ENCODE results near the gene SGO1.
A peak's percentile ranks its signal among the peaks of the same experiment; 100 is the strongest.
"Not testable (repeated sequence)": the region's sequence is repeated elsewhere in the genome, so short reads cannot be mapped to it uniquely, and the experiment has no call there.

SGO1 gene
- 0.35 to 0.52 (median 0.39) reads per million in 3 donors for total RNA-seq

- Histone ChIP-seq H3K4me3 (ENCODE audit: insufficient read depth, low read depth, low read length, poor library complexity, severe bottlenecking) (peak within 1 kb of the TSS; percentile 76), H3K27me3 (replicated peaks; ENCODE audit: control insufficient read depth, insufficient read depth, low read length, poor library complexity, severe bottlenecking) (no peaks in the 10 kb centered on the region), H3K36me3 (ENCODE audit: control insufficient read depth, insufficient read depth, low read length) (no peaks in the 10 kb centered on the region), H3K27ac (ENCODE audit: insufficient read depth, low read length, poor library complexity, severe bottlenecking) (peak within 1 kb of the TSS; percentile 94), H3K9me3 (ENCODE audit: control insufficient read depth, low read length) (no peaks in the 10 kb centered on the region), H3K4me1 (ENCODE audit: control insufficient read depth, insufficient read depth, low read length, poor library complexity, severe bottlenecking) (no peaks in the 10 kb centered on the region)
- DNase-seq: peak; percentile 98 to 100 (median 99)
Measured at GRCh38 chr3:20185679-20186599, at the start of gene SGO1. SGO1 (minus strand) TSS chr3:20186206; CDS start chr3:20184027, 2,179 bp downstream.

- Histone ChIP-seq H3K36me3 (ENCODE audit: control insufficient read depth, insufficient read depth, low read length) (no peaks in the 10 kb centered on the region), H3K9me3 (ENCODE audit: control insufficient read depth, low read length) (no peaks in the 10 kb centered on the region), H3K4me3 (ENCODE audit: insufficient read depth, low read depth, low read length, poor library complexity, severe bottlenecking) (no peak overlapping the region), H3K4me1 (ENCODE audit: control insufficient read depth, insufficient read depth, low read length, poor library complexity, severe bottlenecking) (no peaks in the 10 kb centered on the region), H3K27me3 (replicated peaks; ENCODE audit: control insufficient read depth, insufficient read depth, low read length, poor library complexity, severe bottlenecking) (no peaks in the 10 kb centered on the region), H3K27ac (ENCODE audit: insufficient read depth, low read length, poor library complexity, severe bottlenecking) (no peak overlapping the region)
- DNase-seq: no peak
Measured at GRCh38 chr3:20235796-20236195, 49.8 kb upstream of the SGO1 start.

- Histone ChIP-seq H3K9me3 (ENCODE audit: control insufficient read depth, low read length) (no peaks in the 10 kb centered on the region), H3K4me3 (ENCODE audit: insufficient read depth, low read depth, low read length, poor library complexity, severe bottlenecking) (no peak overlapping the region), H3K4me1 (ENCODE audit: control insufficient read depth, insufficient read depth, low read length, poor library complexity, severe bottlenecking) (no peaks in the 10 kb centered on the region), H3K27ac (ENCODE audit: insufficient read depth, low read length, poor library complexity, severe bottlenecking) (no peak overlapping the region), H3K36me3 (ENCODE audit: control insufficient read depth, insufficient read depth, low read length) (no peaks in the 10 kb centered on the region), H3K27me3 (replicated peaks; ENCODE audit: control insufficient read depth, insufficient read depth, low read length, poor library complexity, severe bottlenecking) (no peaks in the 10 kb centered on the region)
- no peak for DNase-seq
Measured at GRCh38 chr3:20232906-20233780, 47.1 kb upstream of the SGO1 start.

- Histone ChIP-seq H3K27me3 (replicated peaks; ENCODE audit: control insufficient read depth, insufficient read depth, low read length, poor library complexity, severe bottlenecking) (no peaks in the 10 kb centered on the region), H3K4me1 (ENCODE audit: control insufficient read depth, insufficient read depth, low read length, poor library complexity, severe bottlenecking) (no peaks in the 10 kb centered on the region), H3K9me3 (ENCODE audit: control insufficient read depth, low read length) (no peaks in the 10 kb centered on the region), H3K27ac (ENCODE audit: insufficient read depth, low read length, poor library complexity, severe bottlenecking) (no peak overlapping the region), H3K4me3 (ENCODE audit: insufficient read depth, low read depth, low read length, poor library complexity, severe bottlenecking) (no peak overlapping the region), H3K36me3 (ENCODE audit: control insufficient read depth, insufficient read depth, low read length) (no peaks in the 10 kb centered on the region)
- no peak for DNase-seq
Measured at GRCh38 chr3:20230954-20231353, 44.9 kb upstream of the SGO1 start.

- H3K27ac ChIP-seq (ENCODE audit: insufficient read depth, low read length, poor library complexity, severe bottlenecking): no peak overlapping the region
- no peaks in the 10 kb centered on the region for H3K4me1 ChIP-seq (ENCODE audit: control insufficient read depth, insufficient read depth, low read length, poor library complexity, severe bottlenecking)
- no peaks in the 10 kb centered on the region for H3K9me3 ChIP-seq (ENCODE audit: control insufficient read depth, low read length)
- no peaks in the 10 kb centered on the region for H3K27me3 ChIP-seq (replicated peaks; ENCODE audit: control insufficient read depth, insufficient read depth, low read length, poor library complexity, severe bottlenecking)
- H3K36me3 ChIP-seq (ENCODE audit: control insufficient read depth, insufficient read depth, low read length): no peaks in the 10 kb centered on the region
- no peak overlapping the region for H3K4me3 ChIP-seq (ENCODE audit: insufficient read depth, low read depth, low read length, poor library complexity, severe bottlenecking)
- no peak for DNase-seq
Measured at GRCh38 chr3:20225769-20226168, 39.8 kb upstream of the SGO1 start.

- no peaks in the 10 kb centered on the region for H3K27me3 ChIP-seq (replicated peaks; ENCODE audit: control insufficient read depth, insufficient read depth, low read length, poor library complexity, severe bottlenecking)
- no peak for DNase-seq
- no peak overlapping the region for H3K27ac ChIP-seq (ENCODE audit: insufficient read depth, low read length, poor library complexity, severe bottlenecking)
- H3K4me3 ChIP-seq (ENCODE audit: insufficient read depth, low read depth, low read length, poor library complexity, severe bottlenecking): no peak overlapping the region
- H3K4me1 ChIP-seq (ENCODE audit: control insufficient read depth, insufficient read depth, low read length, poor library complexity, severe bottlenecking): no peaks in the 10 kb centered on the region
- H3K9me3 ChIP-seq (ENCODE audit: control insufficient read depth, low read length): no peaks in the 10 kb centered on the region
- H3K36me3 ChIP-seq (ENCODE audit: control insufficient read depth, insufficient read depth, low read length): no peaks in the 10 kb centered on the region
Measured at GRCh38 chr3:20222274-20222673, 36.3 kb upstream of the SGO1 start.

- no peak overlapping the region for H3K4me3 ChIP-seq (ENCODE audit: insufficient read depth, low read depth, low read length, poor library complexity, severe bottlenecking)
- no peaks in the 10 kb centered on the region for H3K27me3 ChIP-seq (replicated peaks; ENCODE audit: control insufficient read depth, insufficient read depth, low read length, poor library complexity, severe bottlenecking)
- DNase-seq: no peak
- H3K4me1 ChIP-seq (ENCODE audit: control insufficient read depth, insufficient read depth, low read length, poor library complexity, severe bottlenecking): no peaks in the 10 kb centered on the region
- H3K9me3 ChIP-seq (ENCODE audit: control insufficient read depth, low read length): no peaks in the 10 kb centered on the region
- no peaks in the 10 kb centered on the region for H3K36me3 ChIP-seq (ENCODE audit: control insufficient read depth, insufficient read depth, low read length)
- no peak overlapping the region for H3K27ac ChIP-seq (ENCODE audit: insufficient read depth, low read length, poor library complexity, severe bottlenecking)
Measured at GRCh38 chr3:20218215-20218614, 32.2 kb upstream of the SGO1 start.

GRCh38 chr3:20215636-20216035 lies 29.6 kb upstream of the SGO1 start:
- Histone ChIP-seq H3K4me1 (ENCODE audit: control insufficient read depth, insufficient read depth, low read length, poor library complexity, severe bottlenecking) (no peaks in the 10 kb centered on the region), H3K36me3 (ENCODE audit: control insufficient read depth, insufficient read depth, low read length) (no peaks in the 10 kb centered on the region), H3K9me3 (ENCODE audit: control insufficient read depth, low read length) (no peaks in the 10 kb centered on the region), H3K4me3 (ENCODE audit: insufficient read depth, low read depth, low read length, poor library complexity, severe bottlenecking) (no peak overlapping the region), H3K27ac (ENCODE audit: insufficient read depth, low read length, poor library complexity, severe bottlenecking) (no peak overlapping the region), H3K27me3 (replicated peaks; ENCODE audit: control insufficient read depth, insufficient read depth, low read length, poor library complexity, severe bottlenecking) (no peaks in the 10 kb centered on the region)
- no peak for DNase-seq

GRCh38 chr3:20213491-20213890 lies 27.5 kb upstream of the SGO1 start:
- H3K36me3 ChIP-seq (ENCODE audit: control insufficient read depth, insufficient read depth, low read length); H3K4me1 ChIP-seq (ENCODE audit: control insufficient read depth, insufficient read depth, low read length, poor library complexity, severe bottlenecking): not testable (repeated sequence)

GRCh38 chr3:20207945-20208344 lies 21.9 kb upstream of the SGO1 start:
- not testable (repeated sequence) for H3K9me3 ChIP-seq (ENCODE audit: control insufficient read depth, low read length); H3K27ac ChIP-seq (ENCODE audit: insufficient read depth, low read length, poor library complexity, severe bottlenecking); H3K4me3 ChIP-seq (ENCODE audit: insufficient read depth, low read depth, low read length, poor library complexity, severe bottlenecking); H3K4me1 ChIP-seq (ENCODE audit: control insufficient read depth, insufficient read depth, low read length, poor library complexity, severe bottlenecking); H3K36me3 ChIP-seq (ENCODE audit: control insufficient read depth, insufficient read depth, low read length); H3K27me3 ChIP-seq (replicated peaks; ENCODE audit: control insufficient read depth, insufficient read depth, low read length, poor library complexity, severe bottlenecking); DNase-seq

More at GRCh38 chr3:20213491-20213890, 27.5 kb upstream of the SGO1 start:
- not testable (repeated sequence) for H3K4me3 ChIP-seq (ENCODE audit: insufficient read depth, low read depth, low read length, poor library complexity, severe bottlenecking); H3K9me3 ChIP-seq (ENCODE audit: control insufficient read depth, low read length); H3K27me3 ChIP-seq (replicated peaks; ENCODE audit: control insufficient read depth, insufficient read depth, low read length, poor library complexity, severe bottlenecking); H3K27ac ChIP-seq (ENCODE audit: insufficient read depth, low read length, poor library complexity, severe bottlenecking); DNase-seq
